ENCODE data around the gene CTSF. TPM values are rescaled to one million over a fixed set of nuclear protein-coding genes. Genes with fewer than 3 reads are reported as not detected.
"Not testable (repeated sequence)": the region's sequence is repeated elsewhere in the genome, so short reads cannot be mapped to it uniquely, and the experiment has no call there.

The CTSF gene
- total RNA-seq, 1 donor from 2014 or later: not detected

- Mint-ChIP-seq H3K4me3 (no peak overlapping the region), H3K27me3 (ENCODE audit: low read depth) (no peaks in the 10 kb centered on the region), H3K4me1 (no peaks in the 10 kb centered on the region), H3K36me3 (ENCODE audit: low read depth) (peaks cover 2% of the 10 kb centered on the region), H3K9me3 (no peaks in the 10 kb centered on the region), H3K27ac (ENCODE audit: unreplicated experiment) (peak overlapping the region; percentile 11)
- no peak for TF ChIP-seq CTCF (conservative IDR thresholded peaks at IDR 0.05)
- no peak for DNase-seq (ENCODE audit: low read depth, low spot score)
Measured at GRCh38 chr11:66609721-66610617, 41.6 kb upstream of the CTSF start.

DNA sequence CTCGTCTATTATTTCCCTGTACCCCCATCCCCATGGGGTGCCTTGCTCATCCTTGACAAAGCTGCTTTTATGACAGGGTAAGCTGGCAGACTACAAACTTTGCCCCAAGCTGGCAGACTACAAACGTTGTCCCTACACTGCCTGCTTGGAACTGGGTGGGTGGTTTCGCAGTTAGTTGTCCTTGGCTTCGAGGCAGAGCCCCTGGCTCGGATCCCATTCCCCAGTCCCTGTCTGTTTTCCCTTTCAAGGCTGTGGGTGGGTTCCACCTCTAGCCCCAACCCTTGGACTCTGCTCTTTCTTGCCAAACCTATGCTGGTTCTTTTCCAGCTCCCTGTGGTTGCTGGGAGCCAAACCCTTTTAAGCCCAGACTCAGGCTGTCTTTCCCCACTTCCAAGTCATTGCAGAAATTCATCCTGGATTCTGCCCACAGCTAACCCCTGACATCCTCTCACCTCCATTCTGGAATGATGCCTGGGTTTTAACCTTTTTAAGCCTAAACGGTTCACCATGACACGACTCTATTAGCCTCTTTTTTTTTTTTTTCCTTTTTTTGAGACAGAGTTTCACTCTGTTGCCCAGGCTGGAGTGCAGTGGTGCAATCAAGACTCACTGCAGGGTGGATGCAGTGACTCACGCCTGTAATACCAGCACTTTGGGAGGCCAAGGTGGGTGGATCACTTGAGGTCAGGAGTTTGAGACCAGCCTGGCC, 38.9 kb upstream of the CTSF start:
- no peak overlapping the region for H3K4me3 Mint-ChIP-seq
- no peaks in the 10 kb centered on the region for H3K27me3 Mint-ChIP-seq (ENCODE audit: low read depth)
- peak overlapping the region; percentile 67 for H3K27ac Mint-ChIP-seq (ENCODE audit: unreplicated experiment)
- DNase-seq (ENCODE audit: low read depth, low spot score): no peak
- TF ChIP-seq CTCF (conservative IDR thresholded peaks at IDR 0.05): no peak
- peaks cover 2% of the 10 kb centered on the region for H3K36me3 Mint-ChIP-seq (ENCODE audit: low read depth)
- H3K9me3 Mint-ChIP-seq: no peaks in the 10 kb centered on the region
- H3K4me1 Mint-ChIP-seq: no peaks in the 10 kb centered on the region

DNA sequence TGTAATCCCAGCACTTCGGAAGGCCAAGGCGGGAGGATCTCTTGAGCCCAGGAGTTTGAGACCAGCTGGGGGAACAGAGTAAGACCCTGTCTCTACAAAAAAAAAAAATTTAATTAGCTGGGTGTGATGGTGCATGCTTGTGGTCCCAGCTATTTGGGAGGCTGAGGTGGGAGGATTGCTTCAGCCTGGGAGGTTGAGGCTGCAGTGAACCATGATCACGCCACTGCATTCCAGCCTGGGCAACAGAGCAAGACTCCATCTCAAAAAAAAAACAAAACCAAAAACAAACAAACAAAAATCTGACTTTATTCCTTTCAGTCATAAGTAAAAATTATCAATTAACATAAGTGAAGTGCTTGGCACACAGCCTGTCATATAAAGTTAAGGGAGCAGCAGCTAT, 38.2 kb upstream of the CTSF start:
- not testable (repeated sequence) for H3K4me3 Mint-ChIP-seq; H3K27ac Mint-ChIP-seq (ENCODE audit: unreplicated experiment); H3K27me3 Mint-ChIP-seq (ENCODE audit: low read depth); H3K9me3 Mint-ChIP-seq; DNase-seq (ENCODE audit: low read depth, low spot score); H3K36me3 Mint-ChIP-seq (ENCODE audit: low read depth); H3K4me1 Mint-ChIP-seq

DNA sequence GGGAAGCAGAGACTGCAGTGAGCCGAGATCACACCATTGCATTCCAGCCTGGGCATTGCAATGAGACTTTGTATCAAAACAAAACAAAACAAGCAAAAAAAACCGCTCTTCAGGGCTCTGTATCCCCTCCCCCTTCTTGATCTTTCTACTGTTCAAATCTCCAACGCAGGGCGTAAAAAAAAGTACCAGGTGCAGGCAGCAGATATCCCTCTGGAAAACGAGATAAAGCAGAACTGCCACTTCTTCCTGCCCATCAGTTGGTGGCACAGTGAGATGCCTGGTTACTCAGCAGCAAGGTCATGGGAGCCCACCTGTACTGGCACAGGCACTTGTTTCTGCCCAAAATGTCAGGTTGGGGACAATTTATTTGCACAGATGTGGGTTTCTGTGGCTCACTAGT, 35.7 kb upstream of the CTSF start:
- Mint-ChIP-seq H3K4me3 (no peak overlapping the region), H3K27me3 (ENCODE audit: low read depth) (no peaks in the 10 kb centered on the region), H3K36me3 (ENCODE audit: low read depth) (no peaks in the 10 kb centered on the region), H3K4me1 (no peaks in the 10 kb centered on the region), H3K9me3 (no peaks in the 10 kb centered on the region), H3K27ac (ENCODE audit: unreplicated experiment) (no peak overlapping the region)
- DNase-seq (ENCODE audit: low read depth, low spot score): no peak
- TF ChIP-seq CTCF (conservative IDR thresholded peaks at IDR 0.05): no peak

GRCh38 chr11:66603072-66603471, 34.7 kb upstream of the CTSF start:
- no peak overlapping the region for H3K4me3 Mint-ChIP-seq
- H3K27ac Mint-ChIP-seq (ENCODE audit: unreplicated experiment): no peak overlapping the region
- no peak for DNase-seq (ENCODE audit: low read depth, low spot score)
- H3K27me3 Mint-ChIP-seq (ENCODE audit: low read depth): no peaks in the 10 kb centered on the region
- H3K4me1 Mint-ChIP-seq: no peaks in the 10 kb centered on the region
- no peak for TF ChIP-seq CTCF (conservative IDR thresholded peaks at IDR 0.05)
- H3K9me3 Mint-ChIP-seq: no peaks in the 10 kb centered on the region
- no peaks in the 10 kb centered on the region for H3K36me3 Mint-ChIP-seq (ENCODE audit: low read depth)
